Brain microvascular endothelial cell (primary cell): ENCODE results near the gene MCC.

ENCODE experiments used
- DNase-seq: peaks from one replicate; pipeline ENCODE4 v3.0.0-alpha.2; 2020
- H3K27ac ChIP-seq: fragments of 250-450 bp; sonication (Bioruptor Pico); 2 replicates; pipeline ENCODE4 v1.5.1; 2020; ENCODE audit warnings: mild to moderate bottlenecking, moderate library complexity
- H3K27me3 ChIP-seq: fragments of 250-450 bp; sonication (Bioruptor Pico); replicated peaks from 2 replicates; pipeline ENCODE4 v1.5.1; 2020; ENCODE audit warnings: mild to moderate bottlenecking
- H3K36me3 ChIP-seq: fragments of 250-450 bp; sonication (Bioruptor Pico); replicated peaks from 2 replicates; pipeline ENCODE4 v1.5.1; 2020; ENCODE audit warnings: mild to moderate bottlenecking
- H3K4me3 ChIP-seq: 2 replicates; pipeline ENCODE4 v1.5.1; 2011; ENCODE audit warnings: low read depth, mild to moderate bottlenecking, control low read depth, low read length, moderate library complexity
- CTCF ChIP-seq: IDR thresholded peaks from 2 replicates; pipeline ENCODE4 v1.5.1; 2011; ENCODE audit warnings: low read depth, mild to moderate bottlenecking, moderate library complexity, low read length, control low read depth, inconsistent platforms; ENCODE audit errors: missing control alignments
- in situ Hi-C: cut with HindIII; loops from 2 replicates; pipeline ENCODE4 v1.10.0; 2017; ENCODE audit warnings: low sequenced_read_pairs, low pct_ligation_motif_present

The MCC gene

GRCh38 chr5:113505181-113505580 lies 16.9 kb upstream of the MCC start:
- no peak for TF ChIP-seq CTCF
- peak; percentile 14 for DNase-seq
- Histone ChIP-seq H3K4me3 (no peak overlapping the region), H3K27me3 (no peaks in the 10 kb centered on the region), H3K36me3 (no peaks in the 10 kb centered on the region), H3K27ac (no peak overlapping the region)
- in situ Hi-C loops: loop anchor here (25.0 kb wide), 1 partner anchor 168 kb away; no protein-coding TSS in a partner anchor

GRCh38 chr5:113503146-113503545 lies 14.9 kb upstream of the MCC start:
- H3K4me3 ChIP-seq: no peak overlapping the region
- no peak for DNase-seq
- H3K27ac ChIP-seq: no peak overlapping the region
- H3K36me3 ChIP-seq: no peaks in the 10 kb centered on the region
- H3K27me3 ChIP-seq: no peaks in the 10 kb centered on the region
- in situ Hi-C loops: loop anchor here (25.0 kb wide), 1 partner anchor 166 kb away; no protein-coding TSS in a partner anchor
- TF ChIP-seq CTCF: no peak

- in situ Hi-C loops: loop anchor here (25.0 kb wide), 1 partner anchor 165 kb away; no protein-coding TSS in a partner anchor
- Histone ChIP-seq H3K36me3 (no peaks in the 10 kb centered on the region), H3K27ac (no peak overlapping the region), H3K27me3 (no peaks in the 10 kb centered on the region), H3K4me3 (no peak overlapping the region)
- no peak for DNase-seq
- TF ChIP-seq CTCF: no peak
Observed at GRCh38 chr5:113502073-113502472, 13.8 kb upstream of the MCC start.

- Histone ChIP-seq H3K36me3 (no peaks in the 10 kb centered on the region), H3K27me3 (no peaks in the 10 kb centered on the region), H3K27ac (no peak overlapping the region), H3K4me3 (no peak overlapping the region)
- DNase-seq: no peak
- TF ChIP-seq CTCF: no peak
- in situ Hi-C loops: no loop called here
Observed at GRCh38 chr5:113495422-113495841, 7.2 kb upstream of the MCC start.

- no peak for DNase-seq
- in situ Hi-C loops: no loop called here
- H3K4me3 ChIP-seq: no peak overlapping the region
- no peaks in the 10 kb centered on the region for H3K27me3 ChIP-seq
- TF ChIP-seq CTCF: no peak
- no peak overlapping the region for H3K27ac ChIP-seq
- H3K36me3 ChIP-seq: no peaks in the 10 kb centered on the region
Observed at GRCh38 chr5:113493446-113493845, 5.2 kb upstream of the MCC start.

- H3K27ac ChIP-seq: no peak overlapping the region
- no peak for DNase-seq
- H3K27me3 ChIP-seq: no peaks in the 10 kb centered on the region
- no peaks in the 10 kb centered on the region for H3K36me3 ChIP-seq
- H3K4me3 ChIP-seq: no peak overlapping the region
- TF ChIP-seq CTCF: no peak
- in situ Hi-C loops: no loop called here
Observed at GRCh38 chr5:113491022-113491421, 2.8 kb upstream of the MCC start.
